Right renal pelvis (tissue), 4 donors: ENCODE data around the gene DHRS1. TPM values are rescaled to one million over a fixed set of nuclear protein-coding genes. Genes with fewer than 3 reads are reported as not detected.

Experiments used
- DNase-seq, 4 donors: peaks; one replicate each; pipeline ENCODE4 v3.0.0-alpha.2; 2013; ENCODE audit warnings: low read depth in 4 of 4, low spot score in 3 of 4, missing footprints in 1 of 4
- polyA plus RNA-seq, 4 donors: library from polyadenylated mRNA; unstranded; fragments of 120-200 nt; gene quantifications; one replicate each; pipeline ENCODE4 v1.2.1, GENCODE V29; 2013; ENCODE audit not compliant: insufficient read length in 4 of 4

Gene DHRS1
- polyA plus RNA-seq, 4 donors: 44.6 to 56.9 (median 46.2) TPM

- no peak for DNase-seq
Measured at GRCh38 chr14:24310646-24311604, 11.3 kb upstream of the DHRS1 start, which contains the start of gene LTB4R. TSS of gene LTB4R (plus strand) at chr14:24311502. CDS start at chr14:24315652, 4,150 bp downstream.

- no peak for DNase-seq
Measured at GRCh38 chr14:24310265-24310645, 10.7 kb upstream of the DHRS1 start.

- no peak for DNase-seq
Measured at GRCh38 chr14:24309538-24310264, 10.1 kb upstream of the DHRS1 start, which contains the start of gene LTB4R2. TSS of gene LTB4R2 (plus strand) at chr14:24310140. CDS start at chr14:24310665, 525 bp downstream.

- no peak for DNase-seq
Measured at GRCh38 chr14:24308342-24309124, 9.0 kb upstream of the DHRS1 start.

GRCh38 chr14:24307575-24308341, 8.2 kb upstream of the DHRS1 start, which contains the start of gene CIDEB:
TSS of gene CIDEB (minus strand) at chr14:24307977. CDS start at chr14:24307858, 119 bp downstream.
- DNase-seq: no peak

GRCh38 chr14:24307156-24307574, 7.6 kb upstream of the DHRS1 start:
- DNase-seq: no peak

- DNase-seq: no peak
Measured at GRCh38 chr14:24304019-24304387, 4.4 kb upstream of the DHRS1 start.

GRCh38 chr14:24300326-24300980, 873 bp upstream of the DHRS1 start:
- no peak for DNase-seq

- DNase-seq: no peak
Measured at GRCh38 chr14:24298892-24299254, 707 bp downstream of the DHRS1 start.

- no peak for DNase-seq
Measured at GRCh38 chr14:24297190-24297964, 2.2 kb downstream of the DHRS1 start.

GRCh38 chr14:24296341-24297157, 3.0 kb downstream of the DHRS1 start:
- DNase-seq: no peak

GRCh38 chr14:24293525-24293924, 6.1 kb downstream of the DHRS1 start:
- DNase-seq: no peak

- DNase-seq: no peak
Measured at GRCh38 chr14:24292118-24292807, 7.3 kb downstream of the DHRS1 start.

GRCh38 chr14:24291446-24292117, 8.0 kb downstream of the DHRS1 start:
- DNase-seq: no peak

- DNase-seq: no peak
Measured at GRCh38 chr14:24290746-24291145, 8.8 kb downstream of the DHRS1 start.

GRCh38 chr14:24289649-24290280, 9.8 kb downstream of the DHRS1 start:
- DNase-seq: no peak
